Activated B cell treated with CpG ODN at 0.5 μM for 24 hours (primary cell): ENCODE results near the gene ABT1. TPM values are rescaled to one million over a fixed set of nuclear protein-coding genes. Genes with fewer than 3 reads are reported as not detected.

Experiments used
- ATAC-seq: fragments of 200-7000 bp; cut with Tn5 transposase; one replicate; pipeline ENCODE4 v1.10.0; 2021; ENCODE audit warnings: low read depth, mild to moderate bottlenecking, moderate library complexity
- CTCF ChIA-PET: fragments of 350-600 bp; sonication (Branson Sonifier 250); formaldehyde crosslinking; loops from one replicate; lab custom pipeline; 2021; ENCODE audit warnings: antibody characterized with exemption; lab: Charles Lee
- POLR2A ChIA-PET: fragments of 350-600 bp; sonication (Branson Sonifier 250); formaldehyde crosslinking; loops from one replicate; lab custom pipeline; 2021; ENCODE audit warnings: antibody characterized with exemption; lab: Charles Lee
- DNase-seq: peaks from one replicate; pipeline ENCODE4 v3.0.0; 2022
- H3K27ac Mint-ChIP-seq: one replicate; pipeline ENCODE4 v1.8.0; 2020; ENCODE audit warnings: mixed read lengths
- H3K27me3 Mint-ChIP-seq: one replicate; pipeline ENCODE4 v1.8.0; 2021; ENCODE audit warnings: mixed read lengths
- H3K36me3 Mint-ChIP-seq: one replicate; pipeline ENCODE4 v1.8.0; 2021; ENCODE audit warnings: low read depth, mixed read lengths
- H3K4me1 Mint-ChIP-seq: one replicate; pipeline ENCODE4 v1.8.0; 2021; ENCODE audit warnings: mixed read lengths
- H3K4me3 Mint-ChIP-seq: one replicate; pipeline ENCODE4 v1.8.0; 2020; ENCODE audit warnings: mild to moderate bottlenecking, mixed read lengths
- H3K9me3 Mint-ChIP-seq: one replicate; pipeline ENCODE4 v1.8.0; 2020; ENCODE audit warnings: mixed read lengths
- CTCF ChIP-seq: fragments of 200-600 bp; IDR thresholded peaks from one replicate; pipeline ENCODE4 v1.8.0; 2022; ENCODE audit warnings: antibody characterized with exemption, mild to moderate bottlenecking
- intact Hi-C: fragments of 100-400 bp; cut with micrococcal nuclease; formaldehyde crosslinking; loops from one replicate; pipeline ENCODE4 v1.15.1; 2024
- total RNA-seq: library from RNA; stranded (reverse); gene quantifications from 2 replicates; pipeline ENCODE4 v1.2.3, GENCODE V29; 2022

The ABT1 gene
- total RNA-seq, 1 donor from 2014 or later, result 30.7 TPM

GRCh38 chr6:26609463-26609862 lies 12.7 kb downstream of the ABT1 start:
- no peak overlapping the region for H3K4me3 Mint-ChIP-seq

GRCh38 chr6:26611599-26611998 lies 14.8 kb downstream of the ABT1 start:
- Mint-ChIP-seq H3K4me3 (no peak overlapping the region), H3K4me1 (peaks cover 19% of the 10 kb centered on the region), H3K9me3 (peaks cover 2% of the 10 kb centered on the region), H3K27me3 (peaks cover 34% of the 10 kb centered on the region), H3K27ac (no peak overlapping the region), H3K36me3 (peaks cover 2% of the 10 kb centered on the region)
- ChIA-PET CTCF (no interaction called here), POLR2A (no interaction called here)
- intact Hi-C loops, result no loop called here
- no peak for DNase-seq
- no peak for TF ChIP-seq CTCF
- no peak for ATAC-seq

More at GRCh38 chr6:26609463-26609862, 12.7 kb downstream of the ABT1 start:
- Mint-ChIP-seq H3K36me3 (no peaks in the 10 kb centered on the region), H3K4me1 (peaks cover 12% of the 10 kb centered on the region), H3K9me3 (no peaks in the 10 kb centered on the region), H3K27me3 (peaks cover 26% of the 10 kb centered on the region), H3K27ac (no peak overlapping the region)
- ATAC-seq (no peak), DNase-seq (no peak)
- ChIA-PET CTCF (interaction anchor here (1.1 kb wide), 1 partner anchor 14 kb away, joined by 3 read pairs; no protein-coding TSS in a partner anchor), POLR2A (no interaction called here)
- intact Hi-C loops, result loop anchor here (5.0 kb wide), 1 partner anchor 548 kb away; no protein-coding TSS in a partner anchor
- no peak for TF ChIP-seq CTCF

GRCh38 chr6:26613201-26613600 lies 16.4 kb downstream of the ABT1 start:
- ChIA-PET POLR2A (no interaction called here), CTCF (no interaction called here)
- Mint-ChIP-seq H3K27ac (no peak overlapping the region), H3K27me3 (peaks cover 34% of the 10 kb centered on the region), H3K36me3 (peaks cover 2% of the 10 kb centered on the region), H3K4me3 (no peak overlapping the region), H3K9me3 (peaks cover 2% of the 10 kb centered on the region), H3K4me1 (peaks cover 19% of the 10 kb centered on the region)
- no peak for TF ChIP-seq CTCF
- intact Hi-C loops, result no loop called here
- DNase-seq, result no peak
- ATAC-seq, result no peak

GRCh38 chr6:26613689-26614683 lies 17.2 kb downstream of the ABT1 start:
- Mint-ChIP-seq H3K27ac (no peak overlapping the region), H3K4me3 (peak overlapping the region; percentile 74), H3K27me3 (peaks cover 34% of the 10 kb centered on the region), H3K36me3 (peaks cover 2% of the 10 kb centered on the region), H3K4me1 (peaks cover 19% of the 10 kb centered on the region), H3K9me3 (peaks cover 2% of the 10 kb centered on the region)
- ChIA-PET CTCF (no interaction called here), POLR2A (no interaction called here)
- intact Hi-C loops, result no loop called here
- ATAC-seq (no peak), DNase-seq (no peak)
- TF ChIP-seq CTCF, result no peak

- no peak overlapping the region for H3K27ac Mint-ChIP-seq
- no peak overlapping the region for H3K4me3 Mint-ChIP-seq
- POLR2A ChIA-PET, result no interaction called here
- no peak for TF ChIP-seq CTCF
- intact Hi-C loops, result no loop called here
- H3K9me3 Mint-ChIP-seq, result peaks cover 12% of the 10 kb centered on the region
- CTCF ChIA-PET, result no interaction called here
- no peaks in the 10 kb centered on the region for H3K4me1 Mint-ChIP-seq
- peaks cover 2% of the 10 kb centered on the region for H3K36me3 Mint-ChIP-seq
- DNase-seq (no peak), ATAC-seq (no peak)
- peaks cover 4% of the 10 kb centered on the region for H3K27me3 Mint-ChIP-seq
Measured at GRCh38 chr6:26623339-26623859, 26.6 kb downstream of the ABT1 start.
